Endothelial cell of umbilical vein (primary cell): ENCODE measurements around the gene BRAP. TPM values are rescaled to one million over a fixed set of nuclear protein-coding genes. Genes with fewer than 3 reads are reported as not detected.

Source experiments
- BruUV-seq: library from RNA; stranded (reverse); fragments of 400-500 nt; replicated peaks from 2 replicates; lab custom pipeline; 2021; lab: Mats Ljungman, UMichigan
- CTCF ChIA-PET: fragments of 300-600, 350-600 bp; sonication (Branson Sonifier 250); formaldehyde crosslinking; loops from one replicate; lab custom pipeline; 2021; ENCODE audit warnings: antibody characterized with exemption, inconsistent platforms; lab: Charles Lee
- POLR2A ChIA-PET: fragments of 300-600, 350-600 bp; sonication (Branson Sonifier 250); formaldehyde crosslinking; loops from one replicate; lab custom pipeline; 2021; ENCODE audit warnings: antibody characterized with exemption, inconsistent platforms; lab: Charles Lee
- DNase-seq: peaks from one replicate; pipeline ENCODE4 v3.0.0-alpha.2; 2011; ENCODE audit warnings: low read depth, low spot score
- FAIRE-seq: peaks from 2 replicates; lab custom pipeline; 2011; peaks lifted over from hg19 to GRCh38; lab: Jason Lieb, UNC
- H2AFZ ChIP-seq: 2 replicates; pipeline ENCODE4 v1.6.0; 2012; ENCODE audit warnings: low read depth, low read length, control low read depth, inconsistent platforms
- H3K27ac ChIP-seq: 2 replicates; pipeline ENCODE4 v1.5.1; 2011; ENCODE audit warnings: low read depth, mild to moderate bottlenecking, control low read depth, low read length, moderate library complexity; ENCODE audit not compliant: insufficient read depth
- H3K27me3 ChIP-seq, 2 experiments: 2 replicates each; pipeline versions ENCODE4 v1.6.0 to v1.6.1; 2011; ENCODE audit warnings: low read length in 2 of 2, mixed read lengths in 1 of 2; ENCODE audit not compliant: control insufficient read depth in 2 of 2, insufficient read depth in 2 of 2
- H3K36me3 ChIP-seq, 2 experiments: 2 replicates in 1 of 2; 3 replicates in 1 of 2; pipeline ENCODE4 v1.5.1; 2011; ENCODE audit warnings: low read length in 2 of 2, mild to moderate bottlenecking in 1 of 2, moderate library complexity in 1 of 2; ENCODE audit not compliant: control insufficient read depth in 2 of 2, insufficient read depth in 2 of 2; ENCODE audit errors: extremely low read depth in 1 of 2
- H3K4me1 ChIP-seq: 3 replicates; pipeline ENCODE4 v1.5.1; 2011; ENCODE audit warnings: mild to moderate bottlenecking, low read length; ENCODE audit not compliant: control insufficient read depth, insufficient read depth; ENCODE audit errors: extremely low read depth
- H3K4me2 ChIP-seq: 2 replicates; pipeline ENCODE4 v1.6.1; 2011; ENCODE audit warnings: low read length, control low read depth, mixed read lengths; ENCODE audit not compliant: insufficient read depth
- H3K4me3 ChIP-seq, 3 experiments: fragments of 200-600 bp in 1 of 3; sonication (generic), shearing (Covaris generic) in 1 of 3; replicated peaks in 1 of 3; 2 replicates each; pipeline ENCODE4 v1.5.1; 2011 to 2016; ENCODE audit warnings: control low read depth in 3 of 3, low read length in 3 of 3, mild to moderate bottlenecking in 2 of 3, inconsistent platforms in 1 of 3, low read depth in 1 of 3, moderate library complexity in 1 of 3; ENCODE audit not compliant: insufficient read depth in 1 of 3
- H3K79me2 ChIP-seq: 2 replicates; pipeline ENCODE4 v1.6.0; 2012; ENCODE audit warnings: low read length, inconsistent platforms; ENCODE audit not compliant: control insufficient read depth, insufficient read depth
- H3K9ac ChIP-seq: replicated peaks from 2 replicates; pipeline ENCODE3; 2011; ENCODE audit warnings: low read length, control low read depth; ENCODE audit not compliant: insufficient read depth; ENCODE audit errors: extremely low read depth
- H3K9me1 ChIP-seq: replicated peaks from 3 replicates; pipeline ENCODE4 v1.6.0; 2011; ENCODE audit warnings: mild to moderate bottlenecking, low read length; ENCODE audit not compliant: control insufficient read depth, insufficient read depth; ENCODE audit errors: extremely low read depth
- H3K9me3 ChIP-seq: replicated peaks from 2 replicates; pipeline ENCODE4 v1.5.1; 2012; ENCODE audit warnings: low read length, inconsistent platforms; ENCODE audit not compliant: control insufficient read depth, insufficient read depth
- H4K20me1 ChIP-seq: replicated peaks from 2 replicates; pipeline ENCODE3; 2011; ENCODE audit warnings: mild to moderate bottlenecking, low read length; ENCODE audit not compliant: control insufficient read depth, insufficient read depth; ENCODE audit errors: extremely low read depth
- CTCF ChIP-seq, 2 donors: IDR thresholded peaks; 1 replicate in 1 of 2; 2 replicates in 1 of 2; pipeline ENCODE4 v1.5.1; 2011; ENCODE audit warnings: low read length in 2 of 2, mild to moderate bottlenecking in 2 of 2, moderate library complexity in 2 of 2, control low read depth in 1 of 2, inconsistent platforms in 1 of 2, low read depth in 1 of 2; ENCODE audit not compliant: insufficient read depth in 1 of 2; ENCODE audit errors: extremely low read depth in 1 of 2
- EZH2 ChIP-seq: IDR thresholded peaks from 2 replicates; pipeline ENCODE4 v1.6.1; 2012; ENCODE audit warnings: borderline replicate concordance, low read depth, mild to moderate bottlenecking, moderate library complexity, low read length, inconsistent platforms; ENCODE audit not compliant: severe bottlenecking
- GATA2 ChIP-seq: IDR thresholded peaks from 2 replicates; pipeline ENCODE4 v1.7.0; 2011; ENCODE audit warnings: low read depth, mild to moderate bottlenecking, moderate library complexity, mixed read lengths, low read length; ENCODE audit not compliant: insufficient read length, insufficient read depth
- JUN ChIP-seq: IDR thresholded peaks from 2 replicates; pipeline ENCODE4 v1.6.1; 2011; ENCODE audit warnings: borderline replicate concordance, low read depth; ENCODE audit not compliant: insufficient read length, insufficient read depth
- MAX ChIP-seq: IDR thresholded peaks from 2 replicates; pipeline ENCODE4 v1.6.1; 2011; ENCODE audit not compliant: insufficient read depth, insufficient read length
- MYC ChIP-seq: IDR thresholded peaks from one replicate; pipeline ENCODE4 v1.6.1; 2011; ENCODE audit warnings: mild to moderate bottlenecking, low read depth, low read length
- POLR2A ChIP-seq: IDR thresholded peaks from 2 replicates; pipeline ENCODE4 v1.6.1; 2012; ENCODE audit warnings: low read depth, mild to moderate bottlenecking, control low read depth, low read length
- POLR2AphosphoS5 ChIP-seq: IDR thresholded peaks from 2 replicates; pipeline ENCODE4 v1.6.1; 2012; ENCODE audit warnings: low read depth, mild to moderate bottlenecking, control low read depth, low read length, moderate library complexity; ENCODE audit not compliant: insufficient read depth
- dilution Hi-C: fragments of 300-500 bp; cut with MboI; formaldehyde crosslinking; loops from one replicate; pipeline ENCODE4 v1.15.0; 2019; ENCODE audit warnings: low sequenced_read_pairs; ENCODE audit not compliant: extremely low pct_ligation_motif_present
- intact Hi-C: fragments of 100-400 bp; cut with micrococcal nuclease; formaldehyde crosslinking; loops from one replicate; pipeline ENCODE4 v1.10.0; 2022
- polyA plus RNA-seq, 4 experiments: library from polyadenylated mRNA; depleted of rRNA in 3 of 4; stranded (reverse) in 3 of 4; unstranded in 1 of 4; fragments of >200 nt; gene quantifications; 2 replicates each; pipeline versions ENCODE4 v1.2.1 to v1.2.3, GENCODE V29; 2011 to 2012; ENCODE audit warnings: missing spikeins in 1 of 4
- total RNA-seq: library from RNA; stranded (reverse); gene quantifications from 2 replicates; pipeline ENCODE4 v1.2.3, GENCODE V29; 2021

BRAP gene
- total and polyA plus RNA-seq, 2 donors (not counting 3 experiments of a cell fraction or from before 2014, with no cell fraction given), result 14.4 to 16.5 TPM

GRCh38 chr12:111699962-111700361, 14.2 kb upstream of the BRAP start:
- H3K4me2 ChIP-seq, result no peak overlapping the region
- BruUV-seq, result no TSS peak
- no peaks in the 10 kb centered on the region for H3K9me1 ChIP-seq
- no peaks in the 10 kb centered on the region for H3K4me1 ChIP-seq
- no peaks in the 10 kb centered on the region for H4K20me1 ChIP-seq
- TF ChIP-seq POLR2AphosphoS5 (no peak), EZH2 (no peak), CTCF (IDR thresholded peaks at IDR 0.05; ENCODE audit: extremely low read depth in 1 of 2, insufficient read depth in 1 of 2, low read depth in 1 of 2, low read length in 2 of 2) (no peak), MYC (no peak), POLR2A (no peak), MAX (no peak), JUN (no peak), GATA2 (no peak)
- dilution Hi-C loops (loop anchor here (25.0 kb wide), 1 partner anchor 112 kb away; no protein-coding TSS in a partner anchor), intact Hi-C loops (no loop called here)
- H3K27me3 ChIP-seq, result no peaks in the 10 kb centered on the region
- H3K4me3 ChIP-seq, result no peak overlapping the region
- FAIRE-seq (peak; percentile 55), DNase-seq (no peak)
- peaks cover 0 to 1% of the 10 kb centered on the region in 2 experiments for H3K36me3 ChIP-seq
- no peak overlapping the region for H3K9ac ChIP-seq
- no peak overlapping the region for H2AFZ ChIP-seq
- H3K79me2 ChIP-seq, result no peaks in the 10 kb centered on the region
- ChIA-PET POLR2A (no interaction called here), CTCF (interaction anchor here (1.5 kb wide), 1 partner anchor 303 kb away, joined by 3 read pairs; no protein-coding TSS in a partner anchor)
- no peaks in the 10 kb centered on the region for H3K9me3 ChIP-seq
- no peak overlapping the region for H3K27ac ChIP-seq
